Psoas muscle (tissue), 8 donors: ENCODE data around the gene CARMIL1. TPM values are rescaled to one million over a fixed set of nuclear protein-coding genes. Genes with fewer than 3 reads are reported as not detected.

Source experiments
- ATAC-seq, 4 donors: fragments of 200-7000 bp; cut with Tn5 transposase; one replicate each; pipeline ENCODE4 v1.9.1; 2020; ENCODE audit warnings: moderate library complexity in 3 of 4, mild to moderate bottlenecking in 2 of 4
- DNase-seq, 2 donors: peaks; one replicate each; pipeline ENCODE4 v3.0.0-alpha.2; 2020
- H3K27ac ChIP-seq: fragments of 200-600 bp; one replicate; pipeline ENCODE4 v1.8.0; 2022
- H3K27me3 ChIP-seq, 3 donors: fragments of 200-600 bp in 1 of 3; one replicate each; pipeline versions ENCODE4 v1.6.1 to v1.8.0; 2013 to 2022; ENCODE audit warnings: low read length in 2 of 3, mild to moderate bottlenecking in 2 of 3, moderate library complexity in 1 of 3; ENCODE audit not compliant: insufficient read depth in 3 of 3
- H3K36me3 ChIP-seq, 2 donors: fragments of 200-600 bp in 1 of 2; one replicate each; pipeline versions ENCODE4 v1.6.1 to v1.8.0; 2013 to 2022; ENCODE audit warnings: low read depth in 1 of 2, mild to moderate bottlenecking in 1 of 2, moderate library complexity in 1 of 2; ENCODE audit not compliant: insufficient read depth in 1 of 2
- H3K4me1 ChIP-seq: fragments of 200-600 bp; one replicate; pipeline ENCODE4 v1.8.0; 2022
- H3K4me3 ChIP-seq: fragments of 200-600 bp; one replicate; pipeline ENCODE4 v1.8.0; 2022; ENCODE audit warnings: mild to moderate bottlenecking
- H3K9me3 ChIP-seq: fragments of 200-600 bp; one replicate; pipeline ENCODE4 v1.8.0; 2022
- CTCF ChIP-seq: fragments of 200-600 bp; IDR thresholded peaks from one replicate; pipeline ENCODE4 v1.8.0; 2022; ENCODE audit warnings: antibody characterized with exemption
- WGBS, 3 donors: extraction: QIAGEN DNeasy Blood & Tissue Kit; methylation state at CpG; one replicate each; pipeline versions ENCODE4 v1.1.6 to v1.1.7; 2013; 5-methylcytosine and 5-hydroxymethylcytosine counted together
- intact Hi-C, 2 donors: fragments of 100-400 bp; cut with DNase I; formaldehyde crosslinking; loops; one replicate each; pipeline versions ENCODE4 v1.11.0 to v1.14.2; 2022
- polyA plus RNA-seq, 3 donors: library from polyadenylated mRNA; stranded (reverse); fragments of 200-250 nt; gene quantifications; one replicate each; pipeline ENCODE4 v1.2.3, GENCODE V29; 2013
- total RNA-seq, 4 donors: library from RNA; stranded (reverse); fragmentation: NEBNext Ultra II Directional in 2 of 4; extraction: Animal tissue kit (Norgen Biotek cat#: 25700) in 2 of 4; gene quantifications; one replicate each; pipeline versions ENCODE4 v1.2.1 to v1.2.4, GENCODE V29; 2021 to 2023
- donor health status: healthy with polysubstance abuse.
- donor health status: DM: no; HTN: no; CAD: no; lungs with moderate emphysema.
- donor health status: Bipolar disorder and iron deficiency.
- donor health status: healthy.
- donor health status: DM: yes; HTN: yes; CAD: no.
- donor health status: DM: no; HTN: no; CAD: no.
- donor health status: DM: no; HTN: no; CAD: no.
- donor health status: DM: yes; HTN: yes; CAD: no.

Gene CARMIL1
- total and polyA plus RNA-seq, 7 donors = 0.11 to 1.0 (median 0.76) TPM

- Histone ChIP-seq H3K9me3 (no peaks in the 10 kb centered on the region), H3K27me3 (no peaks in the 10 kb centered on the region), H3K36me3 (no peaks in the 10 kb centered on the region), H3K4me1 (no peaks in the 10 kb centered on the region), H3K27ac (no peak overlapping the region), H3K4me3 (no peak overlapping the region)
- DNase-seq (no peak), ATAC-seq (no peak)
- intact Hi-C loops = no loop called here
- 84 to 87% (median 86%) methylated on average over 4 of the region's 4 CpGs for WGBS, 3 donors
- TF ChIP-seq CTCF = no peak
These were observed 225.5 kb downstream of the CARMIL1 start for GRCh38 chr6:25504661-25505060.

GRCh38 chr6:25506020-25506419 lies 226.8 kb downstream of the CARMIL1 start:
- no peak overlapping the region for H3K4me3 ChIP-seq
- TF ChIP-seq CTCF = no peak
- H3K9me3 ChIP-seq = no peaks in the 10 kb centered on the region
- H3K36me3 ChIP-seq = no peaks in the 10 kb centered on the region
- 57 to 87% (median 85%) methylated on average over 6 of the region's 6 CpGs for WGBS, 3 donors
- DNase-seq = no peak
- ATAC-seq = no peak
- H3K4me1 ChIP-seq = no peaks in the 10 kb centered on the region
- H3K27ac ChIP-seq = no peak overlapping the region
- intact Hi-C loops = no loop called here
- H3K27me3 ChIP-seq = no peaks in the 10 kb centered on the region

GRCh38 chr6:25508051-25508450 lies 228.9 kb downstream of the CARMIL1 start:
- no peak for ATAC-seq
- no peaks in the 10 kb centered on the region for H3K4me1 ChIP-seq
- no peak for DNase-seq
- no peak overlapping the region for H3K4me3 ChIP-seq
- WGBS, 3 donors = 61 to 96% (median 93%) methylated on average over 3 of the region's 3 CpGs
- no peaks in the 10 kb centered on the region for H3K27me3 ChIP-seq
- intact Hi-C loops = no loop called here
- H3K36me3 ChIP-seq = no peaks in the 10 kb centered on the region
- H3K27ac ChIP-seq = no peak overlapping the region
- no peaks in the 10 kb centered on the region for H3K9me3 ChIP-seq
- TF ChIP-seq CTCF = no peak

GRCh38 chr6:25511376-25511775 lies 232.2 kb downstream of the CARMIL1 start:
- H3K36me3 ChIP-seq = no peaks in the 10 kb centered on the region
- no peaks in the 10 kb centered on the region for H3K9me3 ChIP-seq
- TF ChIP-seq CTCF = no peak
- intact Hi-C loops = no loop called here
- 40 to 75% (median 63%) methylated on average over 2 of the region's 2 CpGs for WGBS, 3 donors
- H3K27me3 ChIP-seq = no peaks in the 10 kb centered on the region
- DNase-seq = no peak
- ATAC-seq = no peak
- H3K4me3 ChIP-seq = no peak overlapping the region
- no peaks in the 10 kb centered on the region for H3K4me1 ChIP-seq
- H3K27ac ChIP-seq = no peak overlapping the region

GRCh38 chr6:25512560-25512959 lies 233.4 kb downstream of the CARMIL1 start:
- Histone ChIP-seq H3K4me1 (no peaks in the 10 kb centered on the region), H3K4me3 (no peak overlapping the region), H3K27me3 (no peaks in the 10 kb centered on the region), H3K27ac (no peak overlapping the region), H3K36me3 (no peaks in the 10 kb centered on the region), H3K9me3 (no peaks in the 10 kb centered on the region)
- TF ChIP-seq CTCF = no peak
- intact Hi-C loops = no loop called here
- no peak for ATAC-seq
- DNase-seq = no peak
